Chondrocyte (in vitro differentiated cells): ENCODE data around the gene FARP1. TPM values are rescaled to one million over a fixed set of nuclear protein-coding genes. Genes with fewer than 3 reads are reported as not detected.

Experiments used
- DNase-seq: peaks from one replicate; pipeline ENCODE4 v3.0.0; 2021; ENCODE audit warnings: mixed read lengths, low spot score
- H3K27ac Mint-ChIP-seq: one replicate; pipeline ENCODE4 v1.8.0; 2021; ENCODE audit warnings: mild to moderate bottlenecking, moderate library complexity, mixed read lengths; ENCODE audit not compliant: unreplicated experiment
- H3K27me3 Mint-ChIP-seq: 2 replicates; pipeline ENCODE4 v1.8.0; 2021; ENCODE audit warnings: low read depth, mixed read lengths
- H3K36me3 Mint-ChIP-seq: 2 replicates; pipeline ENCODE4 v1.8.0; 2021; ENCODE audit warnings: low read depth, mixed read lengths
- H3K4me1 Mint-ChIP-seq: 2 replicates; pipeline ENCODE4 v1.8.0; 2021; ENCODE audit warnings: low read depth, mild to moderate bottlenecking, mixed read lengths
- H3K4me3 Mint-ChIP-seq: one replicate; pipeline ENCODE4 v1.8.0; 2021; ENCODE audit warnings: mild to moderate bottlenecking, moderate library complexity, mixed read lengths; ENCODE audit not compliant: unreplicated experiment
- H3K9me3 Mint-ChIP-seq: 2 replicates; pipeline ENCODE4 v1.8.0; 2021; ENCODE audit warnings: low read depth, mixed read lengths
- microRNA-seq: library from miRNA; unstranded; fragments of <30 nt; microRNA quantifications from one replicate; pipeline ENCODE4 v1.2.0, GENCODE V29; 2020; ENCODE audit warnings: borderline number of aligned reads
- total RNA-seq: library from RNA; stranded (reverse); gene quantifications from 3 replicates; pipeline ENCODE4 v1.2.1, GENCODE V29; 2021
- TF ChIP-seq, protein P1 (sequence below): fragments of 200-600 bp; sonication (generic); IDR thresholded peaks from 2 replicates; pipeline ENCODE4 v1.5.0; 2021; ENCODE audit warnings: antibody characterized with exemption, mild to moderate bottlenecking, moderate library complexity

FARP1 gene
- total RNA-seq, 1 donor from 2014 or later = 331 TPM

DNA sequence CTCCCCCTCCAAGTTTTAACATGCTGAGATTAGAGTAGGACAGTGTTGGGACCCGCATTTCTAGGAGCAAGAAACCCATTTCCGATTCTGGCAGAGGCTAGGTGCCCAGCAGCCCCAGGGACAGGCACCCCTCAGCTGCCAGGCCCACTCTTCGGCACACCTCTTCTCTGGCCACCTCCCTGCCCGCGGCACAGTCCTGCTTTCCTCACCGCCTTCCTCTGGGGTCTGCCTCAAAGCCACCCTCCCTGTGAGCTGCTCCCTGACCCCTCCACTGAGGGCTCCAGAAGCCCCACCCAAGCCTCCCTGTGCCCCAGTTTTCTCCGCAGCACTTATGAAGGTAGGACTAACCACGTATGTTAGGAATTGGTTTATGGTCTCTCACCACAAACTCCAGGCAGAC lies 354.1 kb downstream of the FARP1 start:
- TF ChIP-seq, protein P1, sequence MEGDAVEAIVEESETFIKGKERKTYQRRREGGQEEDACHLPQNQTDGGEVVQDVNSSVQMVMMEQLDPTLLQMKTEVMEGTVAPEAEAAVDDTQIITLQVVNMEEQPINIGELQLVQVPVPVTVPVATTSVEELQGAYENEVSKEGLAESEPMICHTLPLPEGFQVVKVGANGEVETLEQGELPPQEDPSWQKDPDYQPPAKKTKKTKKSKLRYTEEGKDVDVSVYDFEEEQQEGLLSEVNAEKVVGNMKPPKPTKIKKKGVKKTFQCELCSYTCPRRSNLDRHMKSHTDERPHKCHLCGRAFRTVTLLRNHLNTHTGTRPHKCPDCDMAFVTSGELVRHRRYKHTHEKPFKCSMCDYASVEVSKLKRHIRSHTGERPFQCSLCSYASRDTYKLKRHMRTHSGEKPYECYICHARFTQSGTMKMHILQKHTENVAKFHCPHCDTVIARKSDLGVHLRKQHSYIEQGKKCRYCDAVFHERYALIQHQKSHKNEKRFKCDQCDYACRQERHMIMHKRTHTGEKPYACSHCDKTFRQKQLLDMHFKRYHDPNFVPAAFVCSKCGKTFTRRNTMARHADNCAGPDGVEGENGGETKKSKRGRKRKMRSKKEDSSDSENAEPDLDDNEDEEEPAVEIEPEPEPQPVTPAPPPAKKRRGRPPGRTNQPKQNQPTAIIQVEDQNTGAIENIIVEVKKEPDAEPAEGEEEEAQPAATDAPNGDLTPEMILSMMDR = no peak
- peaks cover 8% of the 10 kb centered on the region for H3K36me3 Mint-ChIP-seq
- peaks cover 64% of the 10 kb centered on the region for H3K4me1 Mint-ChIP-seq
- H3K4me3 Mint-ChIP-seq = no peak overlapping the region
- no peaks in the 10 kb centered on the region for H3K27me3 Mint-ChIP-seq
- H3K9me3 Mint-ChIP-seq = no peaks in the 10 kb centered on the region
- H3K27ac Mint-ChIP-seq = no peak overlapping the region
- DNase-seq = no peak

DNA sequence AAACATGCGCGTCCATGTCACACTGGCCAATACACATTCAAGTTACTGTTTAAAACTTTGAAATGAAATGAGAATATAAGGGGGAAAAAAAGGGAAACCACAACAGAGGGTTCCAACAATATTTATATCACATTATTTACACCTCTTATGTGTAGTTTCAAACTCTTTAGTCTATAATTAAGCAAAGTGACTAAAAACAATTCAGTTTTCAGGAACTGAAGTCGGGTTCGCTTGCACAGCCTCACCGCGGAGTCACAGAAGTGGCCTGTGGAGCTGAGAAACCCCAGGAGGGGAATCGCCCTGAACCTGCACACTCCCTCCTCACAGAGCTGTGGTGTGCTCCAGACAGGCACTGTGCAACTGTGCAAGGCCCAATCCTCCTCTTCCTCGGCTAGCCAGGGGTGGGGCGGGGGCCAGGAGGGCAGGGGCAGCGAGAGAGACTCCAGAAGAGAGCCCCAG lies 358.1 kb downstream of the FARP1 start:
- Mint-ChIP-seq H3K36me3 (peaks cover 7% of the 10 kb centered on the region), H3K4me3 (no peak overlapping the region), H3K27ac (no peak overlapping the region), H3K4me1 (peaks cover 74% of the 10 kb centered on the region), H3K9me3 (no peaks in the 10 kb centered on the region), H3K27me3 (no peaks in the 10 kb centered on the region)
- DNase-seq = no peak
- TF ChIP-seq, protein P1 = no peak

DNA sequence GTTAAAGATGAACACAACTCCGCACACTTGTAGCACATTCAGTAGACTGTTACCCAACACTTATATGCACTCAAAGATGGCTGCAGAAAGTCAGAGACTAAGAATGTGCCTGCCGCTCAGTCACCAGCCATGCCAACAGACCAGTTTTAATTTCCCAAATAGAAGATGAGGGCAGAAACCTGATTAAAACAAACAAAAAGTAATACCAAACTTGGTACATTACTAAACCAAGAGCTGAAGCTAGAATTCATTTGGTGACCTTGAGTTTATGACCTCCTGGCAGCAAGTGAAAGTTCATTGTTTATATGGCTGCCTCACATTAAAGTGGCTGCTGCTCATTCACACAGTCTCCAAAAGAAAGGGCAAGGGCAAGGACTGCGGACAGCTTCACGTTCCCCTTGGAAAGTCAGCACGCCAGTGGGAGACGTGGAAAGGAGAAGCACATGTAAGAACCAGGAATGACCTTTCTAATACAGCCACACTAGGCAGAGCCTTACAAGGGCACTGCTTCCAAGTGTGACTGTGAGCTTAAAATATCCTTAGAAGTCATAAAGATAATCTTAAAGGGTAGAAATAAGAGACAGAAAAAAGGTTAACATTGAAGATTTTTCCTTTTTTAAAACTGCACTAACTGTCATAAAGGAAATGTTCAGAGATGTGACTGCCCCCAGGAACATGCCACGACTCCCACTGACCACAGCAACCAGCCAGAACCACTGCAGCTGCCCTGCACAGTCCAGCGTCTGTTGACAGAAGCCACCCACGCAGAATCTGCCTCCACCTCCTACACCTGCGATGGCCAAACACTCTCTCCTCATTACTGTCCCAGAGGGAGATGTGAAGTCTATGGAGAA lies 360.5 kb downstream of the FARP1 start:
- TF ChIP-seq, protein P1 = no peak
- H3K36me3 Mint-ChIP-seq = no peaks in the 10 kb centered on the region
- no peaks in the 10 kb centered on the region for H3K27me3 Mint-ChIP-seq
- peaks cover 78% of the 10 kb centered on the region for H3K4me1 Mint-ChIP-seq
- no peaks in the 10 kb centered on the region for H3K9me3 Mint-ChIP-seq
- H3K4me3 Mint-ChIP-seq = peak overlapping the region; percentile 43
- H3K27ac Mint-ChIP-seq = peak overlapping the region; percentile 76
- no peak for DNase-seq

DNA sequence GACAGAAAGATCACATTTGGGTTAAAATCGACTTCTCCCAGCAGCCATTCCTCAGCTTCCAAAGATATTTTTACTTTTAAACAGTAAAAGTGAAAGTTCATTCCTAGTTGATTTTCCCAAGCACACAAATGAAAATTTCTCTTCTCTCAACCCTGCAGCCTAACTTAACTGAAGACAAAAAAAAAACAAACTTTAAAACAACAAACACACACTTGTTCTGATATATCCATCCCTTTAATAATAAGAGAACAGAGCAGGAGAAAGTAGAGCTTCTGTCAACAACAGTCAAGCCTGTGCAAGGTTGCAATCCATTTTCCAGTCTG lies 361.1 kb downstream of the FARP1 start:
- Mint-ChIP-seq H3K27ac (peak overlapping the region; percentile 76), H3K27me3 (no peaks in the 10 kb centered on the region), H3K36me3 (no peaks in the 10 kb centered on the region), H3K4me3 (peak overlapping the region; percentile 43), H3K9me3 (no peaks in the 10 kb centered on the region), H3K4me1 (peaks cover 83% of the 10 kb centered on the region)
- TF ChIP-seq, protein P1 = no peak
- DNase-seq = no peak

DNA sequence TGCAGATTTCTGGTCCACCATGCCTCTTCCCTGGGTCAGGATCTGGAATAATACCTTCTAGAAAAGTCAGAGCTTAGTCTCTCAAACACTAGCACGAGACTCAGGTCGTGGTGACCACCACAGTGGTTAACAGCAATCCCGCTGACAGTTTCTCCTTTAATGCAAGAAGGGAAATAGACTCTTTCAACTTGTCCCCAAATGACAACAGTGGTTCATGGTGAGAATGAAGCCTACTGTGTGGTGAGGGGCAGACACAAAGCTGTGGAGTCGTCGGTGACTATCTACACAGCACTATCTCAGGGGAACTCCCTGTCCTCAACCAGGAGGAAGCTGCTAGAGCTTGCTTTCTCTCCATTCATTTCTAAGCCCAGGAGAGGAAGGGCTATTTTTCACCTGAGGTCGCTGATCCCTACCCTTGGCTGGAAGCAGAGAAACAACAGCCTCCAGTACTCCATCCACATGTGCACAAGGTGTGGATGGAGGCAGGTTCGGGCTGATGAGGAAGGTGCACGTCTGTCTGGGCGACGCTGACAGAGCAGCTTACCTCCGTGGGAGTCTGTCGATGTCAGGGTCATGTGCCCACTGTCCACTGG lies 361.6 kb downstream of the FARP1 start:
- TF ChIP-seq, protein P1 = no peak
- H3K27me3 Mint-ChIP-seq = no peaks in the 10 kb centered on the region
- no peaks in the 10 kb centered on the region for H3K36me3 Mint-ChIP-seq
- no peak overlapping the region for H3K4me3 Mint-ChIP-seq
- peaks cover 87% of the 10 kb centered on the region for H3K4me1 Mint-ChIP-seq
- DNase-seq = no peak
- no peaks in the 10 kb centered on the region for H3K9me3 Mint-ChIP-seq
- peak overlapping the region; percentile 76 for H3K27ac Mint-ChIP-seq

Small RNA genes lying within 50 kb of the gene (microRNA-seq; reads per million reads assigned to microRNA genes)
- not detected for gene MIR3170

Other genes starting within 250 kb of the FARP1 start
- gene IPO5, start 189.4 kb upstream of the FARP1 start, total RNA-seq = 115 to 130 TPM (median 119 TPM) in 3 replicates
- gene RNF113B, start 34.2 kb downstream of the FARP1 start, total RNA-seq = not detected in 3 replicates